HG03439 (cell line): ENCODE data around the gene GTPBP6.
"Not testable (repeated sequence)": the region's sequence is repeated elsewhere in the genome, so short reads cannot be mapped to it uniquely, and the experiment has no call there.

Source experiments
- ATAC-seq: cut with Tn5 transposase; IDR thresholded peaks from one replicate; pipeline ENCODE4 v1.9.1; 2021; ENCODE audit warnings: mild to moderate bottlenecking, moderate library complexity; ENCODE audit not compliant: unreplicated experiment

GTPBP6 gene

DNA sequence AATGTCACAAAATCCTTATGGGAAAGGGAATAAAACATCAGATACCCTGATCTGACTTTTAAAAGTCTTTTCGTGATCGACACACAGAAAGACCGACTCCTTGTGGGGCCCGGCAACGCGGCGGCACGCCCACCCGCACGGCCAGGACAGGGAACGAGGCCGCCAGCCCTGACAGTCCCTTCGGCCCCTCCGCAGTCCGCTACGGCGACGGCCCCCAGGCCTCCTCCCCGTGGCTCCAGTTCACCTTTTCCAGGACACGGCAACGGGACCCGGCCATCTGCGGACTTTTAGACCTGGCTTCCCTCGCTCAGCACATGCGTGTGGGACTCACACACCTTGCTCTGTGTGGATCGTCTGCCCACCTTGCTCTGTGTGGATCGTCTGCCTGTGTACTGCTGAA is 33.6 kb upstream of the GTPBP6 start:
- no peak for ATAC-seq

DNA sequence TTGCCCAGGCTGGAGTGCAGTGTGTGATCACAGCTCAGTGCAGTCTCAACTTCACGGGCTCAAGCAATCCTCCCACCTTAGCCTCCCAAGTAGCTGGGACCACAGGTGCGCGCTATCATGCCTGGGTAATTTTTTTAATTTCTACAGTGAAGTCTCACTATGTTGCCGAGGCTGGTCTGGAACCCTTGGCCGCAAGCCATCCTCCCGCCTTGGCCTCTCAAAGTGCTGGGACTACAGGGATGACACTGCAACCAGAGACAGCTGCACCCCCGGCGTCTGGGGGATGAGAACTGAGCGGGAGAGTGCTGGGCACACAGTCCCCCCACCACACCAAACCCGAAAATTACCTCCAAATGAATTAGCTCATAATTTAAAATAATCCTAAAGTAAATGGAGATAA is 33.1 kb upstream of the GTPBP6 start:
- ATAC-seq: no peak

DNA sequence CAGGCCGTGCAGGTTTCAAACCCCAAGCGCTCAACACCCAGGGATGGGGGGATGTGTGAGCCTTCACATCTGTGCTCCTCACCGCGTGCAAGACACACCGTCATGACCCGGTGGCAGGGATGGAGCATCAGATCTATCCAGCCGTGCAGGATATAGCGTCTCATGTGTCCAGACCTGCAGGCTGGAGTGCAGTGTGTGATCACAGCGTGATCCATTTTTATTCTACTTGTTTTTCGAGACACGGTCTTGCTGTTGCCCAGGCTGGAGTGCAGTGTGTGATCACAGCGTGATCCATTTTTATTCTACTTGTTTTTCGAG is 32.7 kb upstream of the GTPBP6 start:
- ATAC-seq: not testable (repeated sequence)

DNA sequence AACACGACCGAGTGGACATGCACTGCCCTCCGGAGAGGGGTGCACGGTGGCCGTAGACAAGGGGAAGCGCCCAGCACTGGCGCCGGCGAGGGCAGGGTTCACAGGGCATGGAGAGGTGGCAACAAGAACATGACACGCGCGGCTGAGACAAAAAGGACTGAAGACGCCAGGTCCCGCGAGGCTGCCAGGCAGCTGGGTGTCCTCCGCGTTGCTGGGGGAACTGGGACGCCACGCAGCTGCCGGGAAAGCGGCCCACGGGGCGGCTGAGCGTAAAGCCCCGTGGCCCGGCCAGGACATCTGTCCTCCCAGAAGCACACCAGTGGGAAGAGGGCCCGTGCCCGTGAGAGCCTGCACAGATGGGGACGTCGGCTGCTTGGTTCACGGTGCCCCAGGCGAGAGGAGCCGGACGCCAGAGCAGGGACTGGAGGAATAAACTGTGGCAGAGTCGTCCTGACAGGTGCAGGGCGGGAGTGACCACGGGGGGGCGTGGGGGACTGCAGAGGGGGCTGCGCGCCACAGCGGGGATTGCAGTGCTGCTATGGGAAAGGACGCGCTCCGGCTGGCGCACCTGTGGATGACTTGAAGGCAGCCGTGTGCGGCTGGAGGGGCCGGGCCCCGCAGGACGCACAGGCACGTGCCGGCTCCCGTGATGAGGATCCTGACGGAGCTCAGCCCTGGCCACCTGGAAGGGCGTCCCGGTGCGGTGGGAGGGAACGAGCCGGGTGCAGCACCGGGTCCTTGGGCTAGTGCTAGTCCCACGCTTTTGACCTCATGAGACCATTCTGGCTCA is 32.1 kb upstream of the GTPBP6 start:
- no peak for ATAC-seq

DNA sequence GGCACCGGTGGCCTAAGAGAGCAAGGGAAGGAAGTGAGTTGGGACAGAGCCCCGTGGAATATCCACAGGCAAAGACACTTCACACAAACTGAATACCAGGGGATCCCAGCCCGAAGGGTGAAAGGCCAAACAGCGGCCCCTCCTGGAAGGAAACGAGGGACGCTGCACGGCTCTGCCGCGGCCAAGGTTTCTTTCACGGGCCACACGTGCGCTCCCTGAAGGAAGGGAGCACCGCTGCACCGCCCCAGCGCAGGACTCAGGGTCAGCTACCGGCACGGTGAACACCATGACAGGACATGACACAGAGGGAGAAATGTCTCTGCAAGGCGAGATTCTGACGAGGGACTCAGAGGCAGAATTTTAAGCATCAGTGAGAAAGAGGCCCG is 31.5 kb upstream of the GTPBP6 start:
- ATAC-seq: no peak

DNA sequence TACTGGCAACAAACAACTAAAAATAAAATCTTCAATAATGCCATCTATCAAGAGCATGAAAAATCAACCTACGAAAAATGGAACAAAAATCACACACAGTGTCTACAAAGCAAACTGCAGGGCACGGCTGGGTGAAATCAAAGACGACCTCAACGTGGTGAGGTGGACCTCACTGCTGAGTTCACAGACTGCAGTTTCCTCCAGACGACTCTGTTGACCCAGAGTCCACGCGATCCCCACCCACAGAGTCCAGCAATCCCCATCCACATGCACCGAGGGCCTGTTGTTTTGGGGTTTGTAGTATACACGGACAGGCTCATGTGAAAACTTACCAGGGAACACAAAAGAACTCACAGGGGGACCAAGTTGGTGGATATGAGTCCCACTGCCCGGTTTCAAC is 31.1 kb upstream of the GTPBP6 start:
- no peak for ATAC-seq

DNA sequence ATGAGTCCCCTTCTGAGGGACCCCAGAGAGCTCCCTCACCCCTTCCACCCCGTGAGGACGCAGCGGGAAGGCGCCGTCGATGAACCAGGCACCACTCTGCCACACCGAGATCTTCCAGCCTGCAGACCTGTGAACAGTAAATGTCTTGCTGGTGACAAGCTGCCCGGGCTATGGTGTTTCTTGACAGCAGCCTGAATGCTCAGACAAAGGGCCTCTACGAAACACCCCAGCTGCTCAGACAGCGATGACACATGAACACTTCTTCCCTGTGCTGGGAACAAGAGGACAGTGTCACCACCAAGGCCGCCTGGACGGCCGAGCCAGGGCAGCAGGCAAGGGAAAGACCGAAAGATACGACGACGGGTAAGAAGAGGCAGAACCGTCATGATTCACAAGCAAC is 30.6 kb upstream of the GTPBP6 start:
- ATAC-seq: no peak

DNA sequence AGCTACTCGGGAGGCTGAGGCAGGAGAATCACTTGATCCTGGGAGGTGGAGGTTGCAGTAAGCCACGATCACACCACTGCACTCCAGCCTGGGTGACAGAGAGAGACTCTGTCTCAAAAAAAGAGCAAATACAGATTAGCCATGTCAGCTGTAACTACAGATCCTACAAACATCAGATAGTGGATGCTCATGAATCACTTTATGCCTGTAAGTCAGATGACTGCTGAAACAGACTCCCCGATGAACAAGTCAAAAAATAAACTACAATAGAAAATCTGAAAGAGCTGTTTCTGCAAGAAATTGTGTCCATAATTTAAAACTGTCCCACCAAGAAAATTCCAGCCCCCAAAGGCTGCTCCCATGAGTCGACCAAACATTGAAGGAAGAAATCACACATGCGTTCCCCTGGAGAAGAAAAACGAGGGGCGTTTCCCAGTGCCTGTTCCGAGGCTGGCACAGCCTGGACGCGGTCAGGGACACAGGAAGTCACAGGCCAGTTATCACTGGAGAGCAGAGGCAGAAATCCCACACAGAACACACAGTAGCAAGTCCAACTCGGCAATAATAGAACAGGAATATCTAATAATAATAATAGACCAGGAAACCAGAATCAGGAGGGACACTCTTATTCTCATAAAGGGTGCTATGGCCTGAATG is 30.0 kb upstream of the GTPBP6 start:
- ATAC-seq: no peak

DNA sequence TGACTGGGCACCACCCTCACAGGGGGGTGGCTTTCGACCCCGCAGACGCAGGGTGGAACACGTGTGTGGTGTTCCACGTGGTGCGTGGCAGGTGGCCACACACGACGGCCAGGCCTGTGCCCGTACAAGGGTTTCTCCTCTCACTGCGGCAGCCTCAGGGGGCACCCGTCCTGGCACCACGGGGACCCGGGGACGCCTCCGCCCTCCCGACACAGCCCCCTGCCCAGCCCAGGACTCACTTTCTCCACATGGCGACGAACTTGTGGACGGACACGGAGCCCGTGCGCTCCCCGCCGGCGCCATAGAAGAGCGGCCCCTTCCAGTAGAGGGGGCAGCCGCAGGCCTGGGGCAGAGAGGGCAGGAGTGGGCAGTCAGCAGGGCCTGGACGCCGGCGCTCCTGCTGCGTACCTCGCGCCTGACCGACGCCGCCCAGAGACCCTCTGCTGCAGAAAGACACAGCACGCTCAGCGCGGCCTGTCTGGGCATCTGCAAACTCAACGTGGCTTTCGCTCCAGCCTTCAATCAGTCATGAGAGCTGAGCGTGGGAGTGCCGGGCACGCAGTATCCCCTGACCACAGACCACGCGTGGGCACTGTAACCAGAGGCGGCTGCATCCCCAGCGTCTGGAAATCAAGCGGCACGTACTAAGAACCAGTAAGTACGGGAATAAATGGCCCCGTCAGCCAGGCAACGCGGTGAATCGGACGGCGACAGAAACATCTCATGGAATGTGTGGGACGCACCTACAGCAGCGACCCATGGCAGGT is 28.9 kb upstream of the GTPBP6 start:
- no peak for ATAC-seq

DNA sequence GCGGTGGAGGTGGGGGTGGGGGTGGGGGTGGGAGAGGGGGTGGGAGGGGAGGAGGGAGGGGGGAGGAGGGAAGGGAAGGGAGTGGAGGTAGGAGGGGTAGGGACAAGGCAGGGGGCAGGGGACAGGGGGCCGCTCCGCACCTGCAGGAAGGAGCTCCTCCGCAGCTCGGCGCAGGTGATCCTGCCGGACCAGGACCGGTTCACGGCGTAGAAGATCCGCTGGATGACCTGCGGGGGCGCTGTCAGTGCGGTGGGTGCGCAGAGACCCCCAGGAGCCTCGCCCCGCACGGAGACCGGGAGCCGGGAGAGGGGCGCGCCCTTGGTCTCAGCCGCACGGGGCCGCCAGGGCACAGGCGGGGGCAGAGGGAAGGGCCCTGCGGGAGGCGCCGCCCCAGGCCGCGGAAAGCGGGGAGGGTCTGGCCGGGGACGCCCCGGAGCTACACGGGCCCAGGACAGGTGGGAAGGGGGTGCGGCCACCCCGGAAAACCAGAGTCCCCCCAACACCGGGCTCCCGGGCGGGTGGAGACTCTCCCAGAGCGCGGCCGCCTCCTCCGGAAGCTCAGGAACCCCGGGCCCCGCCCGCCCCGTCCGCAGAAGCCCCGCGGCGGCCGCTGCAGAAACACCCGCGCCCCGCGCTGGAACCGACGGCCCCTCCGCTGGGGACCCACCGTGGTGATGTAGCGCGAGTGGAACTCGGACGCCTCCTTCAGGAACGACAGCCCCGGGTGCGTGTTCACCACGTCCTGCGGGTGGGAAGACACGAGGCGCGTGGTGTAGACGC is 27.6 kb upstream of the GTPBP6 start:
- no peak for ATAC-seq

DNA sequence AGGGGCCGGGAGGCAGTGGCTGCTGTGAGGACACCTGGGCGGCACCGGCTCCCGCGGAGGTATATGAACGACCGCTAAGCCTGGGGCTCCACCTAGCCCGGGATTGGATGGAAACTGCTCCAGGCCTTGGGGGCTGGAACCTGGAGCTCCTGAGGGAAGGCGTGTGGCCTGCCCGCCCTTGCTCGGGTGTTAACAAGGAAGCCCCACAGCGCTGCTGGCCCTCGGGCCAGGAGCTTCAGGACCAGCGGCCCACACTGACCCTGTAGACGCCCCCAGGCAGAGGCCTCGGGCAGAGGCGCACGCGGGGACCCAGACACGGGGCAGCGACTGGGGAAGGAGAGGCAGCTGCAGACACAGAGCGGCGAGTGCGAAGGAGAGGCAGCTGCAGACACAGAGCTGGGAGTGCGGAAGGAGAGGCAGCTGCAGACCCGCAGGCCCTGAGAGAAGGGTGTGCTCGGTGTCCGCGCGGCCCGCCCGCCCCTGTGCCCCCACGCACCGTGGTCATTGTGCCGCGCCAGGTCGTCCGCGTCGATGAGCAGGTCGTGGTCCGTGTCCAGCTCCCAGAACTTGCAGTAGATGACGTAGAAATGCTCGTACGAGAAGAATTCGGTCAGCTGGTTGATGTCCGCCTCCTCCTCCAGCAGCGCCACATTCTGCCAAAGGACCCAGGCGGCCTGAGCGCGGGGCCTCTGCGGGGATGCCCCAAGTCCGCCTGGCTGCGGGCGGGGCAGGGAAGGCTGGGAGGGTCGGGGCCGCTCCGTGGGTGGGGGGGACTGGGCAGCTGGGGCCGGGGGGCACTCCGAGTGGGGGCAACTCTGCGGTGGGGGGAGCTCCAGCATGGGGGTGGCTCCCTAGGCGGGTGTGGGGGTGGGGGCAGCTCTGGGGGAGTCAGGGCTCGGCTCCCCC is 26.7 kb upstream of the GTPBP6 start:
- ATAC-seq: no peak

DNA sequence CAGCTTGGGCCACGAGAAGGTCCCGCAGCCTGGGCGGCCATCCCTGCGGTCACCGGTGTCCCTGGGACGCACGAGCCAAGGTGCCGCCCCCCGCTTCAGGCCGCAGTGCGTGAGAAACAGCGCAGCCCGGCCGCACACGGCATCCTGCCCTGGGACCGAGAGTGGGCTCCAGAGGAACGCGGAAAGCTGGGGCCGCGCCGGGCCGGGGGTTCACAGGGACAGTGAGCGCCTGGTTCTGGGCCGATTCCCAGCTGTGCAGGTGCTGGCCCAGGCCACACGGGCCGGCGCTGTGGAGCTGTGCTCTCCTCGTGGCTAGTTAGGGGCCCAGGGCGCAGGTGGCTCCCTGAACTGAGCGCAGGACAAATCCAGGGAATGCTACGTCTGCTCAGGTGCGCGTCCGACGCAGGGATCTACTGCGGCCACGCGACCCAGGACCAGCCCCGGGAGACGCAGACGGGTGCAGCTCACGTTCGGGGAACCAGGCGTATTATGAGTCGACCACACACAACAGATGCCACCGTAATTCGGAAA is 25.8 kb upstream of the GTPBP6 start:
- no peak for ATAC-seq

DNA sequence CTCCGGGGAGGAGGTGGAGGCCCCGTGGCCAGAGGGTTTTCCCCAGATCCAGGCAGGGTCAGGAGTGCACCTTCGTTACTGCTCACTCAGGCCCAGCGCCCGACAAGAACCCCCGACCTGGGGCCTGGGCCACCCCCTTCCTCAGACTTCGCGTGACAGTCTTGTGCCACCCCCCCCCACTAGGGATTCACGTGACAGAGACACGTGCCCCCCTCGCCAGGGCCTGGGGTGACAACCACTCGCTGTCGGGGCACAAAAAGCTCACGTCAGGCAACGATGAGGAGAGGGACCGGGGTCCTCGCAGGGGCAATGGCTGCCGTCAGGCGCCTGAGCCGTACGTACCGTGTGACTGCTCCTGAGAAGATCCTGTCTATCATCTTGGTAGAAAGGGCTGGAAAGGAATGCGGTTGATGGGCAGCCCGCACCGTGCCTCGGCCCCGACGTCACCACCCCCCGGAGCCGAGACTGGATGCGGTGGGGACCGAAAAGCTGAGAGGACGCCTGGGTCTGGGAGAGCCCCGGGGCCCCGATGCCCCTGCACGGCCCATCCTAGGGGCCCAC is 23.0 kb upstream of the GTPBP6 start:
- ATAC-seq: no peak

DNA sequence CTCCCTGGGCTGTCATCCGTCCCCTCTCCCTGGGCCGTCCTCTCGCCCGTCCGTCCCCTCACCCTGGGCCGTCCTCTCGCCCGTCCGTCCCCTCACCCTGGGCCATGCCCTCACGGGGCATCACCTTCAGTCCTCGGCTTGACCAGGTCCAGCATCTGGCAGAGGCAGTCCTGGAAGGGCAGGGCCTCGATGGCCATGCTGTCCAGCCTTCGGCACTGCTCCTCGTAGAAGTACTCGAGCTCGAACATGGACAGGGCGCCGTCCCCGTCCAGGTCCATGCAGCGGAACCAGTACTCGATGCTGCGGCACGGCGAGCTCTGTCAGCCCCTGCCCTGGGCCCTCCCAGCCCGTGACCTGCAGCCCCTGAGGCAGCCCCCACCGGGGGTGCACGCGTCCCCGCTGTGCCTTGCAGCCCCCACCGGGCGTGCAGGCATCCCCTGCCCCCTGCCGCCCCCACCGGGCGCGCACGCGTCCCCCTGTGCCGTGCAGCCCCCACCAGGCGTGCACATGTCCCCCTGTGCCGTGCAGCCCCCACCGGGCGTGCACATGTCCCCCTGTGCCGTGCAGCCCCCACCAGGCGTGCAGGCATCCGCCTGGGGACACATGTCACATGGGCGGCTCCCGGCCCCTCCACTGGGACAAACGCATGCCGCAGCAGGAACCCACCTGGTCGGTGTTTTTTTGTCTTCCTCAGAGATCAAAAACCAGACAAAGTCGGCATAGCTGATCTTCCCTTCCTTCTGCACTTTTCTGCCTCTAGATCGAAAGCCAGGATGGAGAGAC is 22.2 kb upstream of the GTPBP6 start:
- ATAC-seq: no peak

DNA sequence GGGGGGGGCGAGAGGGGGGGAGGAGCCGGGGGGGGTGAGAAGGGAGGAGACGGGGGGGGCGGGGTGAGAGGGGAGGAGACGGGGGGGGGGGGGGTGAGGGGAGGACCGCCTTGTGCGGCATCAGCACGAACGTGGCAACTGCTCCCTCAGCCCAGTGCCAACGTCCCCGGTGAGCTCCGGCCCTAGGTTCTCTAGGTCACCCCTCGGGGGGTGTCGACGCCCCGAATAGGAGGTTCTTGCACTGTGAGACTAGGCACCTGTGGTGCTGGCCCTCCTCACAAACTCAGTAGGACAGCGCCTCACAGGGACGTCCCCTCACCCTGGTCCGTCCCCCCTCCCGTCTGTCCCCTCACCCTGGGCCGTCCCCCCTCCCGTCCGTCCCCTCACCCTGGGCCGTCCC is 21.5 kb upstream of the GTPBP6 start:
- no peak for ATAC-seq

DNA sequence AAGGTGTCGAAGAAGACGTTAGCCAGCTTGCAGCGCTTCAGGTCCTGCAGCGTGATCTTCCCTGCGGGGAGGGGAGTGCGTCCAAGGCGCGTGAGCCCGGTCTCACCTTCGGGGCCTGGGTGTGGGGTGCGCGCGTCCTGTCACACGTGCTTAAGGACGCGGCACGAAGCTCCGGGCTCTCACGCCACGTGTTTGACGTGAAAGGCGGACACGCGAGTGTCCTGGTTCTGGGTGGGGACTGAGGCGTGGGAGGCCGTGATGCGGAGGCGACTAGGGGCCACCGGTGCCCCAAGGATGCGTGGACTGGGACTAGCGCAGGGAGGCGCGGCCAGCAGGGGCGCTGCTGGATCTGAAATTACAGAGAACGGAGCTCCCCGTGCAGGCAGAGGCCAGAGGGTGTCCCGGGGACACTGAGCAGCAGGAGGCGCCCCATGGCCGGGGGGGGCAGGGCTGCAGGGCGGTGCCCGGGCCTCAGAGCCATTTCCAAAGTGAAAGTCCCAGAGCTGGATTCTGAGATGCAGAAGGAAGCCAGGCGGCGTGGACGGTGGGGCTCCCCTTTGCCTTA is 20.3 kb upstream of the GTPBP6 start:
- ATAC-seq: no peak

DNA sequence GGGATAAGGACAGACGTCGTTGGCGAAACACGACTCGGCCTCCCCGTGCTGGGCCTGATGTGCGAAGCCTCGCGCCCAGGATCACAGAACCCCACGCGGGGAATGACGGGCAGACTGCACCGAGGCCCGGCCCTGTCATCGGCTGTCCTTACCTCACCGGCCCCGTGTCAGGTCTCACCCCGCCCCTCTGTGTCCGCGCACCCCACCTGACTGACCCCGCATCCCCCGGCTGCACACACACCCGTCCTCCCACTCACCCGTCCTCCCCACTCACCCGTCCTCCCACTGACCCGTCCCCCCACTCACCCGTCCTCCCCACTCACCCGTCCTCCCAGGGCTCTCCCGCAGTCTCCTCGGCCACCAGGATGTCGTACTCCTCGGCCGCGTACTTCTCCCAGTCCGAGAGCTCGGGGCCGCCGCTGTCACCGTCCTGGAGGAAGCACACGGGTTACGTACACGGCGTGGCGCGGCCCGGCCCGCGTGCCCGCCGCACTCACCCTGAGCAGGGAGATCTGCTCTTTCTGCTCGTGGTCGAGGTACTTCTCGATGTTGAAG is 19.8 kb upstream of the GTPBP6 start:
- no peak for ATAC-seq

DNA sequence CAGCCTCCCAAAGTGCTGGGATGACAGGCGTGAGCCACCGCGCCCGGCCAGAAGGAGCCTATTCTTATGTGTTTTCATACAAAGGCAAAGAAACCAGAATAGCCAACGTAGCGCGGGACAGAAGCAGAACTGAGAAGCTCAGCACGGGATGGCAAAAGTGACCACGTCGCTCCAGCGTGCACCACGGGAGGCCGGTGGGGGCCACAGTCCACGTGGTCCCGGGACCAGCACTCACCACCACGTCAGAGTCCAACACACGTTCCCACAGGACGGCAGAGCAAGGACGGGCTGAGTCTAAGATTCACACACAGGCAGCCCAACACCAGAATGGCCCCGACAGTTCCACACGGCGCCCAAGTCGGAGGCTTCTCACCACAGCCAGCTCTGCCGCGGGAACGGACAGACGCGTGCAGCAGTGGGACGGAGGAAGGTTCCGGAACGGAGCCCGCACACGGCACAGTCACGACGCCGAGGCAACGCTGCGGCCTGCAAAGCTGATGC is 18.8 kb upstream of the GTPBP6 start:
- no peak for ATAC-seq
